Fibroblast of skin of left biceps (primary cell): ENCODE results near the gene RASAL1.
"Not testable (repeated sequence)": the region's sequence is repeated elsewhere in the genome, so short reads cannot be mapped to it uniquely, and the experiment has no call there.

Source experiments
- DNase-seq, 2 experiments: peaks; one replicate each; pipeline ENCODE4 v3.0.0-alpha.2; 2013; ENCODE audit warnings: low read depth in 2 of 2

The RASAL1 gene

DNA sequence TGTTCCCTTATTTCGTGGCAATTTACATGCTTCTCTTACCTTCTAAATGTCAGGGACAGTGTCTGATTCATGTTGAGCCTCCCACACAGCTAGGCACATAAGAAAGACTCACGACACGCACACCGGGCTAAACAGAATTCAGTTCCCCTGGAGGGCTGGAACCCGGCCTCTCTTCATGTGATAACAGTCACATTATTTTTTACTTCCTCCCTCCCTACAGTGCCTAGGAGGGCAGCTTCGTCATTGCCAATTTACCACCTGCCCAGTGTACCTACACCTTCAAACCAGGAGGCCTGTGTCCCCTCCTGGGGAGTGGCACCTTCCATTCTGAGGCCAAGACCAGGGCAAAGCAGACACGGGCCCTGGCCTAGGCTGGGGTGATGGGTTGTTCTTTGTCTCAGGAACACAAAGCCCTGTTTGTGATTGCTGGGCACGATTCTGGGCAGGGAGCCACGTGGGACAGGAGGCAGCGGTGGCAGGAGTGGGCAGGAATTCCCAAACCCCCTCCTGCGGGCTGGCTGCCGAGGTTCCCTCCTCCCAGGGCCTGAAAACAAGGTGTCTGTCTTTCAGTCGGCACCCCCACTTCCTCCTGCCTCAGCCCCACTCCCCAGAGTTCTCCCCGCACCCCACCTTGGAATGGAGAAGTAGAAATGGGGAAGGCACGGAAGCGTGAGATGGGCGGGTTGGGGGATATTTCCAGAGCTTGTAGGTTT is 6.8 kb upstream of the RASAL1 start:
- no peak for DNase-seq

GRCh38 chr12:113141716-113142115 is 6.2 kb upstream of the RASAL1 start:
- not testable (repeated sequence) for DNase-seq

GRCh38 chr12:113140706-113141105 is 5.1 kb upstream of the RASAL1 start:
- no peak for DNase-seq

DNA sequence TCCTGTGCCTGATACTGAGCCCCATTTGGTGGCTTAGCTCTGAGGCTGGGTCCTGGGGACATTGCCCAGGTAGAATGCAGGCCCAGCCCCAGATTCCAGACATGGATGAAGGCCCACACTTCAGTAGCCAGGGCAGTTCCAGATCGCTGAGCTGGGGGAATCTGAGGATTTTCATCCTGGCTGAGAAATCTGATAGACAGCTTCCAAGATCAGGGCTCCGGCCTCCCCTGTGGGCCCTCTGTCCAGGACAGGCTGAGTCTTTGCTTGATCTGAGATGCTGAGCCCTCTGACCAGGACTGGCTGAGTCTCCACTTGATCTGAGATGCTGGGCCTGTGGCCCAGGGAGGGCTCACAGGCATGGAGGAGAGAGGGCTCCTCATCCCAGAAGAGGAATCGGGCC is 3.3 kb upstream of the RASAL1 start:
- DNase-seq = no peak

- no peak for DNase-seq
These were observed 2.6 kb upstream of the RASAL1 start for GRCh38 chr12:113137861-113138783.

DNA sequence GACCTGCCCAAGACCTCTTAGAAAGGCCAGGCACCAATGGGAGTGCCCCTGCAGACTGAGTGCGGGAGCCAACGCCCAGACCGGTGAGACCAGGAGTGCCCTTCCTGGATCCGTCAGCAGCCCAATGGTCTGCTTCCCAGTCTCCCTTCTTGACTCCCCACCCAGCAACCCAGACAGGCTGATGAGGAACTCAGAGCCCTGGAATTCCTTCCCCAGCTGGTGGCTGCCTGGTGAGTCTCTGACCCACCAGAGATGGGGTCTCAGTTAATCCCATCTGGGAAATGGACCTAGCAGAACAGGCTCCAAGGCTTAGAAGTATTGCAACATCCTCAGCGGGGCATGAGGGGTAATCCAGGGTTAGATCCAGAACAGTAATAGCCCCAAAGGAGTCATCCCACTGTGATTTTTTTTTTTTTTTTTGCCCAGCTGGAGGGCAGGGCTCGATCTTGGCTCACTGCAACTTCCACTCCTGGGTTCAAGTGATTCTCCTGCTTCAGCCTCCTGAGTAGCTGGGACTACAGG is 1.5 kb upstream of the RASAL1 start:
- DNase-seq = no peak

- no peak for DNase-seq
These were observed 798 bp upstream of the RASAL1 start for GRCh38 chr12:113136128-113136989.

- no peak for DNase-seq
These were observed 1.0 kb downstream of the RASAL1 start for GRCh38 chr12:113134521-113134951.

DNA sequence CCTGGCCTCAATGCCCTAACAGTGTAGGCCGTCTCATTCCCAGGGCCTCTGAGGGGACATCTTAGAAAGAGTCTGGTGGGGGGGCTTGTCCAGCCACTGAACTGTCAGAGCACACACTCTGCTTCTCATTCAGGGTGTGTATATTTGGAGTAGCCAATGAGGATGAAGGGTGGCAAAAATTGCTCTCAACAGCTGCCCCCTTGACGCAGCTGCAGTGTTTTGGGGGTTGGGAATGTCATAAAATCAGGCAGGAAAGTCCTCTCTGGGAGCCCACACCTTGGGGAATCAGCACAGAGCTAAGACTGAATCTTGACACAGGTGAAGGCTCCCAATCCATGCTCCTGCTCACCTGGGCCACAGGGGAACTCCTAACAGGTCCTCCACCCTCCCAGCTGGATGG is 1.5 kb downstream of the RASAL1 start:
- DNase-seq = no peak

- DNase-seq = no peak
These were observed 1.9 kb downstream of the RASAL1 start for GRCh38 chr12:113133666-113134065.

DNA sequence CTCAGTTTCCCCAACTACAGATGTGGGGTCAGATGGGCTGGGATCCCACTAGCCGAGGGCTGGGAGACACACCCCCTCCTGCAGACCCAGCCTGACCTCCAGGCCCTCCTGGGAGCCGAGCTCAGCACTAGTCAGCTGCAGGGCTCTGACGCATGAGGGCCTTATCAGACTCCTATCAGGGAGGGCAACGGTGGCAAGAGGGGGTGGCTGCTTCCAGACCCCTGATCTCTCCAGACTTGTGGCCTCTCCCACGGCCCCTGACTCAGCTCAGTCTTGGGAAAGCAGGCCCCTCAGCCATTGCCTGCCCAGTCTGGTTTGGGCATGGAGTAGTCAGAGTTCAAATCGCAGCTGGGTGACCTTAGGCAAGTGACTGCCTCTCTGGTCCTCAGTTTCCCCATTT is 2.5 kb downstream of the RASAL1 start:
- DNase-seq = no peak

DNA sequence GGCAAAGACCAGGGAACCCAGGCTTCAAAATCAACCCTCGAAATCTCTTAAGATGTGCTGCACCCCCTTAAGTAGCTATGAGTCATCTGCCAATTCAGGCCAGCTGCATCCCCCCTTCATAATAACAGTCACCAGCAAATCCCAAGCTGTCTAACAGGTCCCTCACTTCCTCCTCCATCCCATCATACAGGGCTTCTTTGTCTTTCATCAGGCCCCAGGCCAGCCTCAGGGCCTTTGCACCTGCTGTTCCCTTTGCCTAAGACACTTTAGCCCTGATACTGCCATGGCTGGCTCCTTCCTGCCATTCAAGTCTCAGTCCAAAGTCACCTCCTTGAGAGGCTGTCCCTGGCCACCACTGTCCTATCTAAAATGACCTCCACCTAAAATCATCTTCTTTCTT is 4.0 kb downstream of the RASAL1 start:
- no peak for DNase-seq

DNA sequence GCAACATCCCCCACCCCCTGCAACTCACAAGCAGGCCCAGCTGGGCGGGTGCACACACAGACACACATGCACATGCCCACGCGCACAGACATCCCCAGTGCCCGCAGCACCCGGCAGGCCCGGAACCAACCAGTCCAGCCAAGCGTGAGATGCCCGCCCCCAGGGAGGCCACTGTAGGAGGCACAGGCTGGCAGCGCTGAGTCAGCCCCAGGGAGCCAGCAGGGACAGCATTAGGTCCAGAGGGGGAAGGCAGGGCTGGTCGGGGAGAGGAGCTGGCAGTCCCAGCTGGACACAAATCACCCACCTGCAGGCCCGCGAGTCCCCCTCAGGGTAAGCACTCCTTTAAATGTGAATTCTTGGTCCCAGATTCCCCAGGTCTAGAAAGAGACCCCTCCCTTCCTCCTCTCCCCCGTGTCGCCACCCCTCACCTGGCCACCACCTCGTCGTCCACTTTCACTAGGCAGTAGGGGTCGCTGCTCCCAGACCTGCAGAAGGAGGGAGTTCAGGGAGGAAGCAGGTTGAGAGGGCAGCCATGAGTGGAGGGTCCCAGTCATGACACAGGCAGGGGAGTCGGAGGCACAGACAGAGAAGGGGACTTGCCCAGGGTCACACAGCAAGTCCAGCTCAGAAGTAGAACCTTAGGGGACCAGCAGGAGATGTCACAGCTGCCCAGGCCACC is 5.0 kb downstream of the RASAL1 start:
- DNase-seq = no peak

DNA sequence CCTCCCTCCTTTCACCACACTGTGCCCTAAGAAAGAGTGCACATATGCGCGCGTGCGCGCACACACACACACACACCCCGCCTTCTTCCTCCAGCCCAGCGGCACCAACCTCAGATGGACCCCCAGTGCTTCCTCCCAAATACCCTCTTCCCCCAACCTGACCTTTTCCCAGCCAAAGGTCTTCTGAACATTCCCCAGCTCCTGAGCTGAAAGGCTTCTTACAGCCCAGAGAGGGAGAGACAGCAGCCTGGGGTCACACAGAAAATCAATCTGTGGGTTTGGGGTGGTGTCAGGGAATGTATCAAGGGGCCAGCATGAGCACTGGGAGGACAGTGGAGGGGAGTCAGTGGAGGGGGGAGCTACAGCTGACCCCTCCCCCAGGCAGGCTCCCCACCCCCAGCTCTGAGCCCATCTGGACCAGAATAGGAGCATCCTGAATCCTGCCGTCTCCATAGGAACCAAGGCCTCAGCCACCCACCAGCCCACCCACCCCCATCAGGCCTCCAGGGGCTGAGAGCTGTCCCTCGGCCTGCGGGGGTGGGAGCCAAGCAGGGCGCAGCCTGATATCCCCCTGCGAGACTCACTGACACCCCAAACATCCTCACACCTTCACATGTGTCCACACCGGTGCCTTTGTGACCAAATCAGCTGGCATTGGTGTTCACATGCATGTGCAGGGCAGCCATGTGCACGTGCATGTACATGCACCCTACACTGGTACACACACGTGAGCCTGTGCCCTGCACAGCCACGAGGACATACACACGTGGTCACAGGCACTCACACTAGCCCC is 5.7 kb downstream of the RASAL1 start:
- no peak for DNase-seq

GRCh38 chr12:113128802-113129663 is 6.5 kb downstream of the RASAL1 start:
- DNase-seq = no peak

- DNase-seq = no peak
These were observed 7.8 kb downstream of the RASAL1 start for GRCh38 chr12:113127791-113128199.

- no peak for DNase-seq
These were observed 14.7 kb downstream of the RASAL1 start for GRCh38 chr12:113120670-113121370.

DNA sequence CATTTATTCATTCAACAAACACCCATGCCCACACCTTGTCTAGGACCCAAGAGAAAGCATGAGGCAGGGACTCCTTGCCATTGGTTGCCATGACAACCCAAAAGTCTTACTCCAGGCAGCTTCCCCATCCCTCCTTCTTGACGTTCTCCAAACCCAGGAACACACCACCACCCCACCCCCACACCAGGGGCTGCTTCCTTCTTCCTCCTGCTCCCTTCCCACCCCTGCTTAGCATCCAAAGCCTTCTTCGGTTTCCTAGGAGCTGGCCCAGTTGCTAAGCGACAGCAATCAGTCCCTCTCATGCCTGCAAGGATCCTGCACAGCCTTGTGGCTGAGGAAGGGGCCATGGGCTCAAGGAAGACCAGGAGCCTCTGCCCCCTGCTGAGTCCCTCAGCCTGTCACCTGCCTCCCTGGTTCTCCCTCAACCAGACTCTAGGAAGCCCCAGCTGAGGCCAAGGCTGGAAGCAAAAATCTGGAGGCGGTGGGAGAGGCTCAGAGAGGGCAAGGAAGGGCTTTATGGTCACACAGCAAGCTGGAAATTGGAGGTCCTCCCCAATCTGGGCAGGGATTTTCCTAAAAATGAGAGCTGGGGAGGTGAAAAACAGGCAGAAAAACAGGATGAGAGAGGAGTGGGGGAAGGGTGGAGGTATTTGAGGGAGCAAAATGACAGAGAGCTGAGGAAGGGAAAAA is 15.4 kb downstream of the RASAL1 start:
- no peak for DNase-seq
